GM12878 (cell line): ENCODE results near the gene PFKL. TPM values are rescaled to one million over a fixed set of nuclear protein-coding genes. Genes with fewer than 3 reads are reported as not detected.

Experiments
- BRCA1 ChIP-seq: IDR thresholded peaks from 2 replicates; pipeline ENCODE4 v1.6.1; 2011; ENCODE audit warnings: low read depth, low read length, improper control_type of control experiment
- CREM ChIP-seq: IDR thresholded peaks from 2 replicates; pipeline ENCODE4 v1.6.1; 2014; ENCODE audit warnings: antibody characterized with exemption, low read depth
- HDAC6 ChIP-seq: fragments of 200-600 bp; sonication (generic); IDR thresholded peaks from one replicate; pipeline ENCODE4 v1.8.0; 2017; ENCODE audit warnings: antibody characterized with exemption; ENCODE audit not compliant: unreplicated experiment
- HSF1 ChIP-seq: fragments of 150-350 bp; IDR thresholded peaks from 2 replicates; pipeline ENCODE4 v1.6.1; 2014; ENCODE audit warnings: mild to moderate bottlenecking, low read depth, low read length
- IRF3 ChIP-seq: fragments of 450-650 bp; IDR thresholded peaks from 2 replicates; pipeline ENCODE4 v1.6.1; 2014; ENCODE audit warnings: mild to moderate bottlenecking
- KDM1A ChIP-seq: fragments of 200-600 bp; sonication (generic); IDR thresholded peaks from 2 replicates; pipeline ENCODE4 v1.6.1; 2016; ENCODE audit warnings: borderline replicate concordance
- MEF2A ChIP-seq: IDR thresholded peaks from 2 replicates; pipeline ENCODE4 v1.6.1; 2011; ENCODE audit warnings: low read depth, mild to moderate bottlenecking, low read length, moderate library complexity; ENCODE audit not compliant: insufficient read depth
- MLLT1 ChIP-seq: fragments of 450-650 bp; IDR thresholded peaks from 2 replicates; pipeline ENCODE4 v1.6.1; 2016; ENCODE audit warnings: mild to moderate bottlenecking
- POLR2AphosphoS2 ChIP-seq: IDR thresholded peaks from 2 replicates; pipeline ENCODE4 v1.6.1; 2011; ENCODE audit warnings: low read depth, mild to moderate bottlenecking, low read length, improper control_type of control experiment, moderate library complexity
- SIX5 ChIP-seq: IDR thresholded peaks from 2 replicates; pipeline ENCODE4 v1.6.1; 2011; ENCODE audit warnings: mild to moderate bottlenecking, low read depth, low read length, moderate library complexity; ENCODE audit not compliant: severe bottlenecking
- TARDBP ChIP-seq: IDR thresholded peaks from 2 replicates; pipeline ENCODE4 v1.6.1; 2016; ENCODE audit warnings: borderline replicate concordance
- TCF12 ChIP-seq: IDR thresholded peaks from 2 replicates; pipeline ENCODE4 v1.6.1; 2011; ENCODE audit warnings: low read depth, mild to moderate bottlenecking, low read length
- USF2 ChIP-seq: IDR thresholded peaks from 2 replicates; pipeline ENCODE4 v1.6.1; 2011; ENCODE audit warnings: low read depth, low read length, improper control_type of control experiment, borderline replicate concordance
- WRNIP1 ChIP-seq: IDR thresholded peaks from 2 replicates; pipeline ENCODE4 v1.6.1; 2011; ENCODE audit warnings: low read depth, low read length, improper control_type of control experiment, borderline replicate concordance
- ZNF24 ChIP-seq: fragments of 450-650 bp; IDR thresholded peaks from 2 replicates; pipeline ENCODE4 v1.6.1; 2017; ENCODE audit warnings: antibody characterized with exemption, mild to moderate bottlenecking
- polyA plus RNA-seq, 11 experiments: library from polyadenylated mRNA; depleted of rRNA in 4 of 11; unstranded in 6 of 11; stranded (reverse) in 5 of 11; fragments of >200 nt; fragmentation: Nextera tagmentation in 4 of 11; fragmentation: Illumina TruSeq in 1 of 11; extraction: Ambion mirVana in 4 of 11; extraction: Trizol in 1 of 11; gene quantifications; 1 replicate in 1 of 11; 2 replicates in 10 of 11; pipeline versions ENCODE4 v1.2.1 to v1.2.3, GENCODE V29; 2011 to 2016; ENCODE audit warnings: inconsistent platforms in 2 of 11, missing spikeins in 2 of 11, low read depth in 1 of 11
- total RNA-seq, 4 experiments: library from RNA; depleted of rRNA in 3 of 4; stranded (reverse); fragments of >200 nt in 3 of 4; fragmentation: Illumina TruSeq in 1 of 4; extraction: Trizol in 1 of 4; gene quantifications; 2 replicates each; pipeline versions ENCODE4 v1.2.1 to v1.2.3, GENCODE V29; 2013 to 2021
- TF ChIP-seq, protein P1 (sequence below): IDR thresholded peaks from 2 replicates; pipeline ENCODE4 v1.6.1; 2011; ENCODE audit warnings: borderline replicate concordance, low read depth, mild to moderate bottlenecking, moderate library complexity, low read length; ENCODE audit not compliant: insufficient read depth, poor library complexity, severe bottlenecking
- TF ChIP-seq, protein P2 (sequence below): fragments of 450-650 bp; IDR thresholded peaks from 2 replicates; pipeline ENCODE4 v1.6.1; 2017; ENCODE audit warnings: mild to moderate bottlenecking
- TF ChIP-seq, protein P3 (sequence below): IDR thresholded peaks from 2 replicates; pipeline ENCODE4 v1.6.1; 2012; ENCODE audit warnings: low read length, inconsistent platforms

Gene PFKL
- total and polyA plus RNA-seq, 10 of the 15 experiments (the other 5 are each of a cell fraction or from before 2014, with no cell fraction given) = 1.2 to 192 (median 112) TPM

GRCh38 chr21:44299458-44300261, at the start of gene PFKL (continued):
- TF ChIP-seq HSF1 = no peak
- no peak for TF ChIP-seq KDM1A
- no peak; the same call in 1 of the 2 replicates for TF ChIP-seq WRNIP1
- no peak for TF ChIP-seq SIX5
- TF ChIP-seq MEF2A = no peak
- TF ChIP-seq, protein P1, sequence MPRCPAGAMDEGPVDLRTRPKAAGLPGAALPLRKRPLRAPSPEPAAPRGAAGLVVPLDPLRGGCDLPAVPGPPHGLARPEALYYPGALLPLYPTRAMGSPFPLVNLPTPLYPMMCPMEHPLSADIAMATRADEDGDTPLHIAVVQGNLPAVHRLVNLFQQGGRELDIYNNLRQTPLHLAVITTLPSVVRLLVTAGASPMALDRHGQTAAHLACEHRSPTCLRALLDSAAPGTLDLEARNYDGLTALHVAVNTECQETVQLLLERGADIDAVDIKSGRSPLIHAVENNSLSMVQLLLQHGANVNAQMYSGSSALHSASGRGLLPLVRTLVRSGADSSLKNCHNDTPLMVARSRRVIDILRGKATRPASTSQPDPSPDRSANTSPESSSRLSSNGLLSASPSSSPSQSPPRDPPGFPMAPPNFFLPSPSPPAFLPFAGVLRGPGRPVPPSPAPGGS = peak; percentile 20
- TF ChIP-seq, protein P2, sequence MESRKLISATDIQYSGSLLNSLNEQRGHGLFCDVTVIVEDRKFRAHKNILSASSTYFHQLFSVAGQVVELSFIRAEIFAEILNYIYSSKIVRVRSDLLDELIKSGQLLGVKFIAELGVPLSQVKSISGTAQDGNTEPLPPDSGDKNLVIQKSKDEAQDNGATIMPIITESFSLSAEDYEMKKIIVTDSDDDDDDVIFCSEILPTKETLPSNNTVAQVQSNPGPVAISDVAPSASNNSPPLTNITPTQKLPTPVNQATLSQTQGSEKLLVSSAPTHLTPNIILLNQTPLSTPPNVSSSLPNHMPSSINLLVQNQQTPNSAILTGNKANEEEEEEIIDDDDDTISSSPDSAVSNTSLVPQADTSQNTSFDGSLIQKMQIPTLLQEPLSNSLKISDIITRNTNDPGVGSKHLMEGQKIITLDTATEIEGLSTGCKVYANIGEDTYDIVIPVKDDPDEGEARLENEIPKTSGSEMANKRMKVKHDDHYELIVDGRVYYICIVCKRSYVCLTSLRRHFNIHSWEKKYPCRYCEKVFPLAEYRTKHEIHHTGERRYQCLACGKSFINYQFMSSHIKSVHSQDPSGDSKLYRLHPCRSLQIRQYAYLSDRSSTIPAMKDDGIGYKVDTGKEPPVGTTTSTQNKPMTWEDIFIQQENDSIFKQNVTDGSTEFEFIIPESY = peak; percentile 15; the same call in 1 of the 2 replicates
- TF ChIP-seq USF2 = no peak
- no peak for TF ChIP-seq BRCA1
- TF ChIP-seq POLR2AphosphoS2 = peak; percentile 33; the same call in 1 of the 2 replicates
- no peak for TF ChIP-seq IRF3
- TF ChIP-seq HDAC6 = no peak
- TF ChIP-seq MLLT1 = peak; percentile 82
- TF ChIP-seq TCF12 = 0 out of 2 replicates have a peak, but pooled peaks have one; percentile 20
- TF ChIP-seq, protein P3, sequence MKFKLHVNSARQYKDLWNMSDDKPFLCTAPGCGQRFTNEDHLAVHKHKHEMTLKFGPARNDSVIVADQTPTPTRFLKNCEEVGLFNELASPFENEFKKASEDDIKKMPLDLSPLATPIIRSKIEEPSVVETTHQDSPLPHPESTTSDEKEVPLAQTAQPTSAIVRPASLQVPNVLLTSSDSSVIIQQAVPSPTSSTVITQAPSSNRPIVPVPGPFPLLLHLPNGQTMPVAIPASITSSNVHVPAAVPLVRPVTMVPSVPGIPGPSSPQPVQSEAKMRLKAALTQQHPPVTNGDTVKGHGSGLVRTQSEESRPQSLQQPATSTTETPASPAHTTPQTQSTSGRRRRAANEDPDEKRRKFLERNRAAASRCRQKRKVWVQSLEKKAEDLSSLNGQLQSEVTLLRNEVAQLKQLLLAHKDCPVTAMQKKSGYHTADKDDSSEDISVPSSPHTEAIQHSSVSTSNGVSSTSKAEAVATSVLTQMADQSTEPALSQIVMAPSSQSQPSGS = no peak
- no peak for TF ChIP-seq CREM
- TF ChIP-seq TARDBP = no peak
- no peak for TF ChIP-seq ZNF24
